Measurements from ENCODE around the gene THAP4. TPM values are rescaled to one million over a fixed set of nuclear protein-coding genes. Genes with fewer than 3 reads are reported as not detected.

Gene THAP4
- total and polyA plus RNA-seq, 2 of the 13 experiments (the other 11 are each of a cell fraction or from before 2014, with no cell fraction given) = 59.7 to 75.7 TPM

GRCh38 chr2:241618296-241618805 is 18.6 kb downstream of the THAP4 start:
- no peak overlapping the region for H3K4me2 ChIP-seq (ENCODE audit: low read depth, low read length)
- 96% methylated on average over 5 of the region's 5 CpGs for WGBS (ENCODE audit: low lambda C conversion rate)
- CTCF ChIA-PET (ENCODE audit: low intra/inter-chr PET ratio, low total read pairs) = no interaction called here
- H4K20me1 ChIP-seq (ENCODE audit: insufficient read depth, low read length) = no peaks in the 10 kb centered on the region
- H3K4me3 ChIP-seq (replicated peaks in 1 of 3; ENCODE audit: insufficient read depth in 1 of 3, low read depth in 2 of 3, low read length in 3 of 3) = no peak overlapping the region
- no TSS peak for BruUV-seq (replicated peaks)
- POLR2A ChIA-PET = no interaction called here
- no peaks in the 10 kb centered on the region; a peak in 1 of 5 replicates for H3K27me3 ChIP-seq (ENCODE audit: control insufficient read depth in 1 of 2, insufficient read depth in 2 of 2, low read length in 2 of 2)
- H3K9ac ChIP-seq (ENCODE audit: insufficient read depth, low read depth, low read length) = no peak overlapping the region
- no peaks in the 10 kb centered on the region for H3K4me1 ChIP-seq (ENCODE audit: insufficient read depth, low read length)
- in situ Hi-C loops (cut with HindIII; ENCODE audit: extremely low pct_ligation_motif_present, low pct_unique_long_range_greater_than_20kb) (no loop called here), intact Hi-C loops (cut with micrococcal nuclease; ENCODE audit: unreplicated experiment) (no loop called here)
- H3K27ac ChIP-seq (ENCODE audit: extremely low read length, insufficient read depth, low read length) = no peak overlapping the region
- DNase-seq (ENCODE audit: low spot score) (no peak), FAIRE-seq (no peak), ATAC-seq (no peak)
- TF ChIP-seq THRA (CRISPR knock-in tag; IDR thresholded peaks at IDR 0.05; ENCODE audit: borderline replicate concordance) (no peak), ZNF543 (CRISPR knock-in tag; IDR thresholded peaks at IDR 0.05) (no peak), ZIK1 (CRISPR knock-in tag; IDR thresholded peaks at IDR 0.05; ENCODE audit: borderline replicate concordance, low read depth) (no peak), HHEX (CRISPR knock-in tag; IDR thresholded peaks at IDR 0.05) (no peak)
- peaks cover 16 to 58% of the 10 kb centered on the region in 2 experiments for H3K36me3 ChIP-seq (replicated peaks in 1 of 2; ENCODE audit: control insufficient read depth in 1 of 2, insufficient read depth in 2 of 2, low read length in 2 of 2)
- peaks cover 78% of the 10 kb centered on the region for H3K79me2 ChIP-seq (ENCODE audit: insufficient read depth, low read length)
- H2AFZ ChIP-seq (ENCODE audit: low read length) = no peak overlapping the region
- no peaks in the 10 kb centered on the region for H3K9me3 ChIP-seq (ENCODE audit: low read length)

- peaks cover 18 to 60% of the 10 kb centered on the region in 2 experiments for H3K36me3 ChIP-seq (replicated peaks in 1 of 2; ENCODE audit: control insufficient read depth in 1 of 2, insufficient read depth in 2 of 2, low read length in 2 of 2)
- H3K4me2 ChIP-seq (ENCODE audit: low read depth, low read length) = no peak overlapping the region
- no peaks in the 10 kb centered on the region for H3K9me3 ChIP-seq (ENCODE audit: low read length)
- H2AFZ ChIP-seq (ENCODE audit: low read length) = no peak overlapping the region
- DNase-seq (ENCODE audit: low spot score) (no peak), ATAC-seq (no peak), FAIRE-seq (peak; percentile 8)
- peaks cover 72% of the 10 kb centered on the region for H3K79me2 ChIP-seq (ENCODE audit: insufficient read depth, low read length)
- CTCF ChIA-PET (ENCODE audit: low intra/inter-chr PET ratio, low total read pairs) = no interaction called here
- in situ Hi-C loops (cut with HindIII; ENCODE audit: extremely low pct_ligation_motif_present, low pct_unique_long_range_greater_than_20kb) = no loop called here
- H3K4me1 ChIP-seq (ENCODE audit: insufficient read depth, low read length) = no peaks in the 10 kb centered on the region
- POLR2A ChIA-PET = no interaction called here
- 92% methylated on average over 15 of the region's 15 CpGs for WGBS (ENCODE audit: low lambda C conversion rate)
- no peaks in the 10 kb centered on the region for H4K20me1 ChIP-seq (ENCODE audit: insufficient read depth, low read length)
- H3K27me3 ChIP-seq (ENCODE audit: control insufficient read depth in 1 of 2, insufficient read depth in 2 of 2, low read length in 2 of 2) = no peaks in the 10 kb centered on the region; a peak in 1 of 5 replicates
- TF ChIP-seq KLF11 (CRISPR knock-in tag; IDR thresholded peaks at IDR 0.05) (no peak), ARHGAP35 (CRISPR knock-in tag; IDR thresholded peaks at IDR 0.05; ENCODE audit: borderline replicate concordance) (no peak), GABPA (IDR thresholded peaks at IDR 0.05; ENCODE audit: low read depth, low read length) (peak; percentile 24; the same call in 1 of the 2 replicates), GABPA (CRISPR knock-in tag; IDR thresholded peaks at IDR 0.05; ENCODE audit: low read depth) (peak; percentile 89), GABPB1 (CRISPR knock-in tag; IDR thresholded peaks at IDR 0.05) (peak; percentile 66; the same call in 1 of the 2 replicates), ZNF724P (CRISPR knock-in tag; IDR thresholded peaks at IDR 0.05; ENCODE audit: borderline replicate concordance) (no peak), SALL1 (CRISPR knock-in tag; IDR thresholded peaks at IDR 0.05) (no peak), NR2C2 (CRISPR knock-in tag; IDR thresholded peaks at IDR 0.05; ENCODE audit: borderline replicate concordance) (peak; percentile 63; the same call in 1 of the 2 replicates), THAP11 (CRISPR knock-in tag; IDR thresholded peaks at IDR 0.05) (peak; percentile 95), ZNF143 (CRISPR knock-in tag; IDR thresholded peaks at IDR 0.05) (peak; percentile 81)
- no peak overlapping the region for H3K9ac ChIP-seq (ENCODE audit: insufficient read depth, low read depth, low read length)
- intact Hi-C loops (cut with micrococcal nuclease; ENCODE audit: unreplicated experiment) = no loop called here
- H3K4me3 ChIP-seq (replicated peaks in 1 of 3; ENCODE audit: insufficient read depth in 1 of 3, low read depth in 2 of 3, low read length in 3 of 3) = no peak overlapping the region
- BruUV-seq (replicated peaks) = no TSS peak
- H3K27ac ChIP-seq (ENCODE audit: extremely low read length, insufficient read depth, low read length) = no peak overlapping the region
These were observed 19.4 kb downstream of the THAP4 start for GRCh38 chr2:241617431-241618154.
